ENCODE results near the gene FSCN2.

Gene FSCN2

GRCh38 chr17:81558115-81558468, 29.9 kb downstream of the FSCN2 start:
- FAIRE-seq = no peak

- no peak for FAIRE-seq
Observed at GRCh38 chr17:81558941-81559806, 31.0 kb downstream of the FSCN2 start.

GRCh38 chr17:81561494-81561885, 33.3 kb downstream of the FSCN2 start:
- FAIRE-seq = no peak

GRCh38 chr17:81563861-81564586, 35.8 kb downstream of the FSCN2 start:
- FAIRE-seq = no peak

- FAIRE-seq = no peak
Observed at GRCh38 chr17:81564778-81565177, 36.6 kb downstream of the FSCN2 start.

- no peak for FAIRE-seq
Observed at GRCh38 chr17:81565231-81565630, 37.1 kb downstream of the FSCN2 start.

- FAIRE-seq = peak; percentile 85
Observed at GRCh38 chr17:81566461-81567126, 38.4 kb downstream of the FSCN2 start.

- FAIRE-seq = no peak
Observed at GRCh38 chr17:81567191-81567590, 39.0 kb downstream of the FSCN2 start.

GRCh38 chr17:81568416-81568815, 40.2 kb downstream of the FSCN2 start:
- no peak for FAIRE-seq

- no peak for FAIRE-seq
Observed at GRCh38 chr17:81569986-81570514, 41.9 kb downstream of the FSCN2 start.

GRCh38 chr17:81570964-81571363, 42.8 kb downstream of the FSCN2 start:
- FAIRE-seq = no peak

GRCh38 chr17:81572563-81573168, 44.5 kb downstream of the FSCN2 start:
- no peak for FAIRE-seq

- FAIRE-seq = no peak
Observed at GRCh38 chr17:81573794-81574642, 45.8 kb downstream of the FSCN2 start.

- no peak for FAIRE-seq
Observed at GRCh38 chr17:81574643-81574956, 46.4 kb downstream of the FSCN2 start.

GRCh38 chr17:81575836-81576235, 47.7 kb downstream of the FSCN2 start:
- FAIRE-seq = no peak

- no peak for FAIRE-seq
Observed at GRCh38 chr17:81576621-81577277, 48.6 kb downstream of the FSCN2 start.

GRCh38 chr17:81577278-81578000, 49.3 kb downstream of the FSCN2 start:
- FAIRE-seq = no peak

GRCh38 chr17:81578038-81578441, 49.9 kb downstream of the FSCN2 start:
- no peak for FAIRE-seq

GRCh38 chr17:81578561-81579225, 50.5 kb downstream of the FSCN2 start:
- FAIRE-seq = no peak

GRCh38 chr17:81579298-81579697, 51.1 kb downstream of the FSCN2 start:
- FAIRE-seq = no peak

Measured in endometrium (tissue), 2 donors.